DND-41 (cell line): ENCODE results near the gene TAS2R60.

Experiments used
- ATAC-seq: fragments of 200-7000 bp; cut with Tn5 transposase; 3 replicates; pipeline ENCODE4 v1.9.1; 2021; ENCODE audit warnings: low read depth; ENCODE audit not compliant: insufficient read depth
- DNase-seq: peaks from one replicate; pipeline ENCODE4 v3.0.0-alpha.2; 2020
- H2AFZ ChIP-seq: 2 replicates; pipeline ENCODE4 v1.6.0; 2012; ENCODE audit warnings: low read depth, low read length
- H3K27ac ChIP-seq: 2 replicates; pipeline ENCODE4 v1.5.1; 2012; ENCODE audit warnings: low read length, inconsistent platforms
- H3K27me3 ChIP-seq: fragments of 200-600 bp; sonication (generic); 2 replicates; pipeline ENCODE4 v1.6.0; 2012; ENCODE audit warnings: low read length, mild to moderate bottlenecking, inconsistent platforms; ENCODE audit not compliant: insufficient read depth, poor library complexity
- H3K36me3 ChIP-seq: 2 replicates; pipeline ENCODE4 v1.5.1; 2012; ENCODE audit warnings: low read length, inconsistent platforms; ENCODE audit not compliant: insufficient read depth
- H3K4me1 ChIP-seq: 2 replicates; pipeline ENCODE4 v1.5.1; 2012; ENCODE audit warnings: mild to moderate bottlenecking, low read length; ENCODE audit not compliant: insufficient read depth
- H3K4me2 ChIP-seq: 2 replicates; pipeline ENCODE4 v1.6.0; 2012; ENCODE audit warnings: mild to moderate bottlenecking, moderate library complexity, low read length, inconsistent platforms; ENCODE audit not compliant: insufficient read depth
- H3K4me3 ChIP-seq, 2 experiments: fragments of 200-600 bp in 1 of 2; shearing (Covaris generic) in 1 of 2; 2 replicates each; pipeline ENCODE4 v1.5.1; 2012 to 2016; ENCODE audit warnings: inconsistent platforms in 2 of 2, low read length in 2 of 2, mild to moderate bottlenecking in 2 of 2, low read depth in 1 of 2, moderate library complexity in 1 of 2
- H3K79me2 ChIP-seq: 2 replicates; pipeline ENCODE4 v1.6.0; 2012; ENCODE audit warnings: low read length, inconsistent platforms; ENCODE audit not compliant: insufficient read depth
- H3K9ac ChIP-seq: 2 replicates; pipeline ENCODE4 v1.6.0; 2012; ENCODE audit warnings: low read depth, mild to moderate bottlenecking, inconsistent platforms, low read length, moderate library complexity
- H3K9me3 ChIP-seq: 2 replicates; pipeline ENCODE4 v1.5.1; 2012; ENCODE audit warnings: low read length, moderate library complexity, mild to moderate bottlenecking, inconsistent platforms; ENCODE audit not compliant: insufficient read depth, severe bottlenecking
- H4K20me1 ChIP-seq: 2 replicates; pipeline ENCODE4 v1.6.0; 2012; ENCODE audit warnings: low read length; ENCODE audit not compliant: insufficient read depth
- CTCF ChIP-seq: IDR thresholded peaks from 2 replicates; pipeline ENCODE4 v1.5.1; 2012; ENCODE audit warnings: borderline replicate concordance, low read length, moderate library complexity, mild to moderate bottlenecking; ENCODE audit not compliant: poor library complexity, severe bottlenecking; ENCODE audit errors: extremely low read depth
- EZH2 ChIP-seq: IDR thresholded peaks from 3 replicates; pipeline ENCODE4 v1.6.1; 2012; ENCODE audit warnings: borderline replicate concordance, low read depth, mild to moderate bottlenecking, moderate library complexity, low read length, inconsistent platforms; ENCODE audit not compliant: severe bottlenecking

TAS2R60 gene

GRCh38 chr7:143431109-143431508, 12.1 kb upstream of the TAS2R60 start:
- Histone ChIP-seq H3K27me3 (peaks cover 6% of the 10 kb centered on the region), H4K20me1 (no peaks in the 10 kb centered on the region), H3K27ac (no peak overlapping the region), H3K36me3 (no peaks in the 10 kb centered on the region), H2AFZ (no peak overlapping the region), H3K4me3 (no peak overlapping the region), H3K4me1 (no peaks in the 10 kb centered on the region), H3K9me3 (no peaks in the 10 kb centered on the region), H3K9ac (no peak overlapping the region), H3K4me2 (no peak overlapping the region), H3K79me2 (no peaks in the 10 kb centered on the region)
- TF ChIP-seq CTCF, result no peak
- TF ChIP-seq EZH2, result no peak
- ATAC-seq (no peak), DNase-seq (no peak)

- H3K27ac ChIP-seq, result no peak overlapping the region
- H3K4me2 ChIP-seq, result no peak overlapping the region
- TF ChIP-seq EZH2 (no peak), CTCF (no peak)
- no peaks in the 10 kb centered on the region for H3K4me1 ChIP-seq
- ATAC-seq (no peak), DNase-seq (no peak)
- H3K79me2 ChIP-seq, result no peaks in the 10 kb centered on the region
- no peak overlapping the region for H2AFZ ChIP-seq
- no peak overlapping the region for H3K4me3 ChIP-seq
- no peaks in the 10 kb centered on the region for H4K20me1 ChIP-seq
- no peaks in the 10 kb centered on the region for H3K36me3 ChIP-seq
- peaks cover 6% of the 10 kb centered on the region for H3K27me3 ChIP-seq
- H3K9ac ChIP-seq, result no peak overlapping the region
- no peaks in the 10 kb centered on the region for H3K9me3 ChIP-seq
These were observed 9.5 kb upstream of the TAS2R60 start for GRCh38 chr7:143433759-143434158.

- H3K4me3 ChIP-seq, result no peak overlapping the region
- H3K9ac ChIP-seq, result no peak overlapping the region
- DNase-seq, result no peak
- TF ChIP-seq EZH2 (no peak), CTCF (no peak)
- no peaks in the 10 kb centered on the region for H3K9me3 ChIP-seq
- peaks cover 6% of the 10 kb centered on the region for H3K27me3 ChIP-seq
- no peaks in the 10 kb centered on the region for H4K20me1 ChIP-seq
- H3K36me3 ChIP-seq, result no peaks in the 10 kb centered on the region
- ATAC-seq, result no peak
- H2AFZ ChIP-seq, result no peak overlapping the region
- H3K27ac ChIP-seq, result no peak overlapping the region
- no peaks in the 10 kb centered on the region for H3K4me1 ChIP-seq
- no peaks in the 10 kb centered on the region for H3K79me2 ChIP-seq
- no peak overlapping the region for H3K4me2 ChIP-seq
These were observed 8.6 kb upstream of the TAS2R60 start for GRCh38 chr7:143434660-143435059.

GRCh38 chr7:143435266-143435665, 8.0 kb upstream of the TAS2R60 start:
- Histone ChIP-seq H3K27me3 (peaks cover 6% of the 10 kb centered on the region), H4K20me1 (no peaks in the 10 kb centered on the region), H3K36me3 (no peaks in the 10 kb centered on the region), H2AFZ (no peak overlapping the region), H3K27ac (no peak overlapping the region), H3K9ac (no peak overlapping the region), H3K9me3 (no peaks in the 10 kb centered on the region), H3K79me2 (no peaks in the 10 kb centered on the region), H3K4me3 (no peak overlapping the region), H3K4me1 (no peaks in the 10 kb centered on the region), H3K4me2 (no peak overlapping the region)
- ATAC-seq (no peak), DNase-seq (no peak)
- TF ChIP-seq EZH2, result no peak
- no peak for TF ChIP-seq CTCF
